Heart right ventricle (tissue), 16 donors: ENCODE data around the gene SMIM35. TPM values are rescaled to one million over a fixed set of nuclear protein-coding genes. Genes with fewer than 3 reads are reported as not detected.

Experiments used
- ATAC-seq, 8 donors: fragments of 200-7000 bp; cut with Tn5 transposase; one replicate each; pipeline ENCODE4 v1.9.1; 2020; ENCODE audit warnings: mild to moderate bottlenecking in 8 of 8, moderate library complexity in 8 of 8, moderate number of reproducible peaks in 1 of 8
- DNase-seq, 2 donors: peaks; one replicate each; pipeline ENCODE4 v3.0.0-alpha.2; 2020
- H3K27ac ChIP-seq, 10 donors: fragments of 200-600 bp; sonication (generic) in 2 of 10; one replicate each; pipeline versions ENCODE4 v1.5.0 to v1.8.0; 2020 to 2022; ENCODE audit warnings: mild to moderate bottlenecking in 3 of 10
- H3K27me3 ChIP-seq, 7 donors: fragments of 200-600 bp; one replicate each; pipeline ENCODE4 v1.8.0; 2021 to 2022; ENCODE audit warnings: mild to moderate bottlenecking in 2 of 7
- H3K36me3 ChIP-seq, 9 donors: fragments of 200-600 bp; sonication (generic) in 1 of 9; one replicate each; pipeline versions ENCODE4 v1.5.0 to v1.8.0; 2020 to 2022; ENCODE audit warnings: mild to moderate bottlenecking in 2 of 9
- H3K4me1 ChIP-seq, 9 donors: fragments of 200-600 bp; sonication (generic) in 1 of 9; one replicate each; pipeline versions ENCODE4 v1.5.0 to v1.8.0; 2020 to 2022; ENCODE audit warnings: mild to moderate bottlenecking in 4 of 9
- H3K4me3 ChIP-seq, 10 donors: fragments of 200-600 bp; sonication (generic) in 2 of 10; one replicate each; pipeline versions ENCODE4 v1.5.0 to v1.8.0; 2020 to 2022; ENCODE audit warnings: mild to moderate bottlenecking in 7 of 10, moderate library complexity in 2 of 10
- H3K9me3 ChIP-seq, 11 donors: fragments of 200-600 bp in 10 of 11; sonication (generic) in 2 of 11; one replicate each; pipeline versions ENCODE4 v1.5.0 to v1.8.0; 2013 to 2022; ENCODE audit warnings: mild to moderate bottlenecking in 2 of 11, control low read depth in 1 of 11, moderate library complexity in 1 of 11
- CTCF ChIP-seq, 9 donors: fragments of 200-600 bp; sonication (generic) in 2 of 9; IDR thresholded peaks; one replicate each; pipeline versions ENCODE4 v1.5.0 to v1.8.0; 2021 to 2022; ENCODE audit warnings: antibody characterized with exemption in 9 of 9, mild to moderate bottlenecking in 5 of 9, moderate library complexity in 1 of 9
- WGBS, 2 donors: extraction: QIAGEN DNeasy Blood & Tissue Kit; methylation state at CpG; one replicate each; pipeline ENCODE4 v1.1.7; 2013; ENCODE audit warnings: inconsistent platforms in 1 of 2; 5-methylcytosine and 5-hydroxymethylcytosine counted together
- intact Hi-C, 10 donors: fragments of 100-400 bp; cut with DNase I; formaldehyde crosslinking; loops; one replicate each; pipeline versions ENCODE4 v1.11.1 to v1.14.2; 2022
- polyA plus RNA-seq, 2 donors: library from polyadenylated mRNA; stranded (reverse); fragments of 200-250 nt; gene quantifications; one replicate each; pipeline ENCODE4 v1.2.3, GENCODE V29; 2013
- total RNA-seq, 10 donors: library from RNA; stranded (reverse); fragmentation: NEBNext Ultra II Directional in 3 of 10; extraction: Animal tissue kit (Norgen Biotek cat#: 25700) in 3 of 10; gene quantifications; one replicate each; pipeline versions ENCODE4 v1.2.1 to v1.2.4, GENCODE V29; 2021 to 2023
- donor health status: Arrhythmogenic right ventricular cardiomyopathy.
- donor health status: ischemic (EF 13 %, LVEDD 7.1; RV severe dilation, severe dysfunction).
- donor health status: healthy with polysubstance abuse.
- donor health status: DM: no; HTN: yes; CAD: no.
- donor health status: DM: no; HTN: no; CAD: no.
- donor health status: ischemic (EF 25% LVEDD 6.9; RV normal size, moderate dysfunction).
- donor health status: ischemic (EF 25% LVEDD 5.7; RV mildly dilated, moderate dysfunction).
- donor health status: healthy.
- donor health status: DM: yes; HTN: yes; CAD: no.
- donor health status: Ischemic cardiomyopathy.
- donor health status: ischemic (EF 35%, LVEDD 5.7; RV mildly dilated, moderate dysfunction).
- donor health status: nonischemic (EF 11% LVEDD 7.7; RV severe dilation, severe dysfunction).
- donor health status: DM: yes; HTN: yes; CAD: no.
- donor health status: PGD.
- donor health status: ischemic (EF 29% LVEDD 5.4; RV normal size, mild dysfunction).
- donor health status: nonischemic (EF 23%, LVEDD 6.1; RV moderate dilation, normal function).

Gene SMIM35
- total and polyA plus RNA-seq, 12 donors, result not detected

GRCh38 chr11:118042796-118043195 is 44.0 kb downstream of the SMIM35 start:
- WGBS, 2 donors, result 63 to 69% methylated on average over 4 of the region's 4 CpGs
- no peak for DNase-seq
- H3K4me3 ChIP-seq, result no peak overlapping the region
- no peaks in the 10 kb centered on the region for H3K36me3 ChIP-seq
- intact Hi-C loops, result loop anchor here in 2 of 10 donors (10.0 kb wide), 2 partner anchors 88 to 588 kb away; no protein-coding TSS in a partner anchor
- peaks cover 0 to 13% (median 0%) of the 10 kb centered on the region in 7 donors for H3K27me3 ChIP-seq
- ATAC-seq, result no peak
- H3K4me1 ChIP-seq, result peaks cover 0 to 4% (median 0%) of the 10 kb centered on the region in 9 donors
- H3K9me3 ChIP-seq, result no peaks in the 10 kb centered on the region
- TF ChIP-seq CTCF (IDR thresholded peaks at IDR 0.05), result no peak
- no peak overlapping the region for H3K27ac ChIP-seq

GRCh38 chr11:118042141-118042540 is 44.6 kb downstream of the SMIM35 start:
- 60 to 71% methylated on average over 1 of the region's 1 CpG for WGBS, 2 donors
- H3K27me3 ChIP-seq, result peaks cover 0 to 13% (median 0%) of the 10 kb centered on the region in 7 donors
- TF ChIP-seq CTCF (IDR thresholded peaks at IDR 0.05), result no peak
- ATAC-seq (no peak), DNase-seq (no peak)
- H3K4me1 ChIP-seq, result peaks cover 0 to 4% (median 0%) of the 10 kb centered on the region in 9 donors
- no peak overlapping the region for H3K4me3 ChIP-seq
- H3K36me3 ChIP-seq, result no peaks in the 10 kb centered on the region
- intact Hi-C loops, result loop anchor here in 2 of 10 donors (10.0 kb wide), 2 partner anchors 87 to 587 kb away; no protein-coding TSS in a partner anchor
- no peaks in the 10 kb centered on the region for H3K9me3 ChIP-seq
- no peak overlapping the region for H3K27ac ChIP-seq

DNA sequence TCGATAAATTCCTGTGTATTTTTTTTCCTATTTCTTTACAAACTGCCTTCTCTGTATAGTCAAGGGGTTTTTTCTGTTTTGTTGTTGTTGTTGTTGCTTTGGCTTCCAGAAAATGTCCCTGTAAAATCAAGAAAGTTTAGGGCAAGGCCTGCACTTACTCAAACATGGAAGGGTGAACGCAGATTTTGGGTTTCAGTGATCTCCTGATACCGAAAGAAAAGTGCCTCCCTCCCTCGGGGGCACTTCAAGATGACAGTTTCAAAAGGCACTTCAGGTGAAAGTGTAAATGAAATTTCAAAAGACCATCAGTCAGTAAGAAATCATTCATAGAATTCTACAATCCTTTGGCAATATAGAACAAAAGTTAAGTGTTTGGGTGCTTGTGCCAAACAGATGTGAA is 53.3 kb downstream of the SMIM35 start:
- DNase-seq (no peak), ATAC-seq (no peak)
- Histone ChIP-seq H3K36me3 (no peaks in the 10 kb centered on the region), H3K4me3 (no peak overlapping the region), H3K4me1 (peaks cover 0 to 4% (median 0%) of the 10 kb centered on the region in 9 donors), H3K9me3 (no peaks in the 10 kb centered on the region), H3K27ac (no peak overlapping the region), H3K27me3 (peaks cover 0 to 10% (median 0%) of the 10 kb centered on the region in 7 donors)
- intact Hi-C loops, result no loop called here
- TF ChIP-seq CTCF (IDR thresholded peaks at IDR 0.05), result no peak
- WGBS, 2 donors, result 86 to 87% methylated on average over 4 of the region's 4 CpGs

DNA sequence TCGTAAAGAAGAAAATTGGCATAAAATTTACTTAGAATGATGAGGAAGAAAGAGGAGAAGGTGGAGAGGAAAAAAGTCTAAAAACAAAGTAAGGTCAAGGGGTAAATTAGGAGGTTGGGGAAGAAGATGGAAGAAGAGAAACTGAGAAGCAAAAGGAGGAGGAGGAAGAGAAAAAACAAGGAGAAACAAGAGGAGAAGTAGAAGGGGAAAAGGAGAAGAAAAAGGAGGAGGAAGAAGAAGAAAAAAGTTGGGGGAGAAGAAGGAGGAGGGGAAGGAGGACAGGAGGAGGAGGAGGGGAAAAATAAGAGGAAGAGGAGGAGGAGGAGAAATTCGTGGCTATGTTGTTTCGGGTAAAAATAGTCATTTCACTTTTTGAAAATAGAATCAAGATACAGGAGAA is 58.1 kb downstream of the SMIM35 start:
- Histone ChIP-seq H3K4me1 (peaks cover 0 to 4% (median 0%) of the 10 kb centered on the region in 9 donors), H3K4me3 (no peak overlapping the region), H3K36me3 (no peaks in the 10 kb centered on the region), H3K9me3 (peaks cover 0 to 13% (median 0%) of the 10 kb centered on the region in 11 donors), H3K27me3 (peaks cover 0 to 10% (median 0%) of the 10 kb centered on the region in 7 donors), H3K27ac (no peak overlapping the region)
- no peak for TF ChIP-seq CTCF (IDR thresholded peaks at IDR 0.05)
- ATAC-seq (no peak), DNase-seq (no peak)
- intact Hi-C loops, result no loop called here
- 67 to 73% methylated on average over 3 of the region's 3 CpGs for WGBS, 2 donors
